AML-193 (cell line): ENCODE data around the gene EXOC3.
"Not testable (repeated sequence)": the region's sequence is repeated elsewhere in the genome, so short reads cannot be mapped to it uniquely, and the experiment has no call there.

Experiments used
- DNase-seq, 2 experiments: peaks; one replicate each; lab custom pipeline; 2025; lab: John Stamatoyannopoulos, UW

Gene EXOC3

GRCh38 chr5:501831-502184 lies 58.8 kb downstream of the EXOC3 start:
- DNase-seq: no peak

- no peak for DNase-seq
Observed at GRCh38 chr5:502325-503079, 59.5 kb downstream of the EXOC3 start.

GRCh38 chr5:504326-505154 lies 61.6 kb downstream of the EXOC3 start:
- no peak for DNase-seq

- no peak for DNase-seq
Observed at GRCh38 chr5:505951-506525, 63.1 kb downstream of the EXOC3 start.

GRCh38 chr5:507986-508575 lies 65.1 kb downstream of the EXOC3 start:
- DNase-seq: not testable (repeated sequence)

GRCh38 chr5:509611-510185 lies 66.7 kb downstream of the EXOC3 start:
- no peak for DNase-seq

- no peak for DNase-seq
Observed at GRCh38 chr5:510521-510920, 67.5 kb downstream of the EXOC3 start.

- DNase-seq: no peak
Observed at GRCh38 chr5:511476-511875, 68.5 kb downstream of the EXOC3 start.

- no peak for DNase-seq
Observed at GRCh38 chr5:513216-514100, 70.5 kb downstream of the EXOC3 start.

GRCh38 chr5:514101-514485 lies 71.1 kb downstream of the EXOC3 start:
- no peak for DNase-seq

GRCh38 chr5:514673-515072 lies 71.7 kb downstream of the EXOC3 start:
- no peak for DNase-seq

- no peak for DNase-seq
Observed at GRCh38 chr5:515273-515836, 72.4 kb downstream of the EXOC3 start.

GRCh38 chr5:516338-516925 lies 73.5 kb downstream of the EXOC3 start:
- DNase-seq: no peak
